GM12878 (cell line): ENCODE results near the gene SLC25A48. TPM values are rescaled to one million over a fixed set of nuclear protein-coding genes. Genes with fewer than 3 reads are reported as not detected.

Experiments used
- ATAC-seq: fragments of 200-7000 bp; cut with Tn5 transposase; 3 replicates; pipeline ENCODE4 v1.9.1; 2020; ENCODE audit warnings: mild to moderate bottlenecking, moderate library complexity
- BruUV-seq: library from RNA; stranded (reverse); fragments of 400-500 nt; replicated peaks from 2 replicates; lab custom pipeline; 2021; lab: Mats Ljungman, UMichigan
- CTCF ChIA-PET: fragments of 300-600 bp; sonication (Branson Sonifier 250); formaldehyde crosslinking; extraction: SDS; loops from one replicate; lab custom pipeline; 2021; ENCODE audit warnings: inconsistent platforms; lab: Yijun Ruan, JAX
- POLR2A ChIA-PET: fragments of 350-600 bp; formaldehyde crosslinking; extraction: SDS; loops from one replicate; lab custom pipeline; 2021; ENCODE audit warnings: inconsistent platforms; lab: Charles Lee
- RAD21 ChIA-PET: fragments of 300-600 bp; sonication (Branson Sonifier 250); formaldehyde crosslinking; loops from one replicate; lab custom pipeline; 2023; ENCODE audit warnings: antibody characterized with exemption; ENCODE audit not compliant: unreplicated experiment; lab: Charles Lee
- SMC1A ChIA-PET: fragments of 300-600 bp; sonication (Branson Sonifier 250); formaldehyde crosslinking; loops from one replicate; lab custom pipeline; 2023; ENCODE audit not compliant: unreplicated experiment, uncharacterized antibody; lab: Charles Lee
- DNase-seq: peaks from one replicate; pipeline ENCODE4 v3.0.0-alpha.2; 2011; ENCODE audit warnings: low read depth, low spot score
- FAIRE-seq: peaks from 3 replicates; lab custom pipeline; 2011; peaks lifted over from hg19 to GRCh38; lab: Jason Lieb, UNC
- H2AFZ ChIP-seq: 2 replicates; pipeline ENCODE4 v1.6.0; 2011; ENCODE audit warnings: low read depth, low read length, control low read depth; ENCODE audit not compliant: control insufficient read depth
- H3K27ac ChIP-seq: 2 replicates; pipeline ENCODE4 v1.5.1; 2011; ENCODE audit warnings: control low read depth; ENCODE audit not compliant: control insufficient read depth, insufficient read depth
- H3K27me3 ChIP-seq, 2 experiments: replicated peaks in 1 of 2; 2 replicates each; pipeline versions ENCODE4 v1.6.0 to v1.6.1; 2011; ENCODE audit warnings: low read length in 1 of 2; ENCODE audit not compliant: control insufficient read depth in 2 of 2, insufficient read depth in 2 of 2
- H3K36me3 ChIP-seq, 2 experiments: 2 replicates each; pipeline ENCODE4 v1.5.1; 2011; ENCODE audit warnings: low read length in 1 of 2; ENCODE audit not compliant: control insufficient read depth in 2 of 2, insufficient read depth in 2 of 2
- H3K4me1 ChIP-seq: 2 replicates; pipeline ENCODE4 v1.6.1; 2011; ENCODE audit warnings: mild to moderate bottlenecking, low read length, moderate library complexity, mixed read lengths; ENCODE audit not compliant: control insufficient read depth, insufficient read depth
- H3K4me2 ChIP-seq: 2 replicates; pipeline ENCODE4 v1.6.0; 2011; ENCODE audit warnings: control low read depth; ENCODE audit not compliant: control insufficient read depth, insufficient read depth
- H3K4me3 ChIP-seq: fragments of 200-600 bp; sonication (generic); 2 replicates; pipeline ENCODE4 v1.5.1; 2016
- H3K79me2 ChIP-seq: 2 replicates; pipeline ENCODE4 v1.6.0; 2011; ENCODE audit warnings: low read length; ENCODE audit not compliant: control insufficient read depth, insufficient read depth
- H3K9ac ChIP-seq: 2 replicates; pipeline ENCODE4 v1.8.0; 2011; ENCODE audit warnings: low read length, control low read depth, mixed read lengths; ENCODE audit not compliant: control insufficient read depth, insufficient read depth
- H3K9me3 ChIP-seq: replicated peaks from 3 replicates; pipeline ENCODE4 v1.5.1; 2011; ENCODE audit warnings: mild to moderate bottlenecking, low read length; ENCODE audit not compliant: control insufficient read depth, insufficient read depth
- H4K20me1 ChIP-seq: 2 replicates; pipeline ENCODE4 v1.6.0; 2011; ENCODE audit not compliant: control insufficient read depth, insufficient read depth
- JUNB ChIP-seq: IDR thresholded peaks from 2 replicates; pipeline ENCODE4 v1.6.1; 2016; ENCODE audit warnings: antibody characterized with exemption, mild to moderate bottlenecking
- MYC ChIP-seq: IDR thresholded peaks from 2 replicates; pipeline ENCODE4 v1.6.1; 2011; ENCODE audit warnings: mild to moderate bottlenecking, low read length, moderate library complexity, inconsistent platforms; ENCODE audit not compliant: insufficient read depth, insufficient replicate concordance, insufficient read length, severe bottlenecking
- NFYA ChIP-seq: IDR thresholded peaks from 2 replicates; pipeline ENCODE4 v1.6.1; 2011; ENCODE audit warnings: low read depth, mild to moderate bottlenecking, low read length, improper control_type of control experiment, borderline replicate concordance
- RB1 ChIP-seq: fragments of 450-650 bp; formaldehyde crosslinking; IDR thresholded peaks from 2 replicates; pipeline ENCODE4 v1.6.1; 2017; ENCODE audit warnings: mild to moderate bottlenecking, borderline replicate concordance
- RFX5 ChIP-seq: IDR thresholded peaks from 2 replicates; pipeline ENCODE4 v1.6.1; 2011; ENCODE audit warnings: low read depth, low read length, improper control_type of control experiment
- SIN3A ChIP-seq: IDR thresholded peaks from 2 replicates; pipeline ENCODE4 v1.6.1; 2012; ENCODE audit warnings: low read depth, low read length, improper control_type of control experiment
- SMARCA5 ChIP-seq: fragments of 450-650 bp; IDR thresholded peaks from 2 replicates; pipeline ENCODE4 v1.6.1; 2017; ENCODE audit warnings: mild to moderate bottlenecking
- SMC3 ChIP-seq: IDR thresholded peaks from 2 replicates; pipeline ENCODE4 v1.6.1; 2011; ENCODE audit warnings: low read length, improper control_type of control experiment, borderline replicate concordance
- ZNF24 ChIP-seq: fragments of 450-650 bp; IDR thresholded peaks from 2 replicates; pipeline ENCODE4 v1.6.1; 2017; ENCODE audit warnings: antibody characterized with exemption, mild to moderate bottlenecking
- WGBS: methylation state at CpG from one replicate; pipeline ENCODE4 v1.1.6; 2016; ENCODE audit warnings: low lambda C conversion rate; ENCODE audit not compliant: insufficient replicate concordance, insufficient coverage; ENCODE audit errors: missing lambda C conversion rate; 5-methylcytosine and 5-hydroxymethylcytosine counted together
- in situ Hi-C: fragments of 300-500 bp; cut with MboI; formaldehyde crosslinking; loops from 9 replicates; pipeline ENCODE4 v1.14.3; 2018; ENCODE audit warnings: mixed read lengths
- intact Hi-C: fragments of 100-400 bp; cut with micrococcal nuclease; formaldehyde crosslinking; loops from one replicate; pipeline ENCODE4 v1.14.2; 2022; ENCODE audit not compliant: unreplicated experiment
- polyA plus RNA-seq, 11 experiments: library from polyadenylated mRNA; depleted of rRNA in 4 of 11; unstranded in 6 of 11; stranded (reverse) in 5 of 11; fragments of >200 nt; fragmentation: Nextera tagmentation in 4 of 11; fragmentation: Illumina TruSeq in 1 of 11; extraction: Ambion mirVana in 4 of 11; extraction: Trizol in 1 of 11; gene quantifications; 1 replicate in 1 of 11; 2 replicates in 10 of 11; pipeline versions ENCODE4 v1.2.1 to v1.2.3, GENCODE V29; 2011 to 2016; ENCODE audit warnings: inconsistent platforms in 2 of 11, missing spikeins in 2 of 11, low read depth in 1 of 11
- total RNA-seq, 4 experiments: library from RNA; depleted of rRNA in 3 of 4; stranded (reverse); fragments of >200 nt in 3 of 4; fragmentation: Illumina TruSeq in 1 of 4; extraction: Trizol in 1 of 4; gene quantifications; 2 replicates each; pipeline versions ENCODE4 v1.2.1 to v1.2.3, GENCODE V29; 2013 to 2021
- TF ChIP-seq, protein P1 (sequence below): IDR thresholded peaks from 2 replicates; pipeline ENCODE4 v1.6.1; 2011; ENCODE audit warnings: mild to moderate bottlenecking, low read depth, low read length, moderate library complexity; ENCODE audit not compliant: insufficient replicate concordance
- TF ChIP-seq, protein P2 (sequence below): fragments of 150-350 bp; IDR thresholded peaks from 2 replicates; pipeline ENCODE4 v1.6.1; 2014; ENCODE audit warnings: mild to moderate bottlenecking, low read depth, low read length
- TF ChIP-seq, protein P3 (sequence below), 3 experiments: IDR thresholded peaks in 2 of 3; conservative IDR thresholded peaks in 1 of 3; 2 replicates each; pipeline ENCODE4 v1.5.1; 2011; ENCODE audit warnings: low read depth in 3 of 3, low read length in 3 of 3, mild to moderate bottlenecking in 3 of 3, control low read depth in 2 of 3, moderate library complexity in 2 of 3, inconsistent platforms in 1 of 3, mixed read lengths in 1 of 3; ENCODE audit not compliant: control insufficient read depth in 2 of 3, insufficient read depth in 1 of 3; ENCODE audit errors: extremely low read depth in 1 of 3

The SLC25A48 gene
- total and polyA plus RNA-seq, 10 of the 15 experiments (the other 5 are each of a cell fraction or from before 2014, with no cell fraction given): 0.06 TPM; not detected in 9

DNA sequence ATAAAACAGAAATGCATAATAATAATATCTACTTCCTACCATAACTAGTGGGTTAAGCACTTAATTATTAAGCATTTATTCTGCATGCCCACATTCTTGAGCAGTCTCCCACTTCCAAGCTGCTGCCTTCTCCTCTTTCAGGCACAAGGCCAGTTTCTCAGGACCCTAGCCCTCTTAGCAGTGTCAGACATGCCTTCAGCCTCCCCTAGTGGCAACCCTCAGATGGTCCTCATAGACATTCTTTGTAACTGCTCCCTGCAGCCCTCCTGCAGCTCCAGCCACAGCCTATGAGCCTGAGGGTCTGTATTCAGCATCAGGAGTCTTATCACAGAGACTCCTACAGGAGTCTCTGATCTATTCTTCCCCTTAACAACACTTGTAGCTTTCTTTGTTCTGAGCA, 57.3 kb downstream of the SLC25A48 start:
- CTCF ChIA-PET: interaction anchor here (0.6 to 3.7 kb wide), 7 partner anchors 13 to 323 kb away, joined by 3 to 17 read pairs (median 4); no protein-coding TSS in a partner anchor
- H3K79me2 ChIP-seq: no peaks in the 10 kb centered on the region
- in situ Hi-C loops (no loop called here), intact Hi-C loops (no loop called here)
- H3K4me3 ChIP-seq: no peak overlapping the region
- no peaks in the 10 kb centered on the region for H3K4me1 ChIP-seq
- H3K27ac ChIP-seq: no peak overlapping the region
- no peak for FAIRE-seq
- POLR2A ChIA-PET: interaction anchor here (0.5 kb wide), 1 partner anchor 647 kb away, joined by 5 read pairs; no protein-coding TSS in a partner anchor
- no peak for ATAC-seq
- H3K27me3 ChIP-seq: peaks cover 2 to 3% of the 10 kb centered on the region in 2 experiments; a peak in 1 of 4 replicates
- H2AFZ ChIP-seq: no peak overlapping the region
- H3K36me3 ChIP-seq: no peaks in the 10 kb centered on the region
- no peak overlapping the region for H3K4me2 ChIP-seq
- no peak overlapping the region for H3K9ac ChIP-seq
- BruUV-seq: no TSS peak
- no peaks in the 10 kb centered on the region for H4K20me1 ChIP-seq
- H3K9me3 ChIP-seq: no peaks in the 10 kb centered on the region
- SMC1A ChIA-PET: interaction anchor here (0.7 to 1.2 kb wide), 5 partner anchors 8 to 63 kb away, joined by 3 read pairs; no protein-coding TSS in a partner anchor
- TF ChIP-seq MYC: no peak
- RAD21 ChIA-PET: no interaction called here
- no peak for DNase-seq

DNA sequence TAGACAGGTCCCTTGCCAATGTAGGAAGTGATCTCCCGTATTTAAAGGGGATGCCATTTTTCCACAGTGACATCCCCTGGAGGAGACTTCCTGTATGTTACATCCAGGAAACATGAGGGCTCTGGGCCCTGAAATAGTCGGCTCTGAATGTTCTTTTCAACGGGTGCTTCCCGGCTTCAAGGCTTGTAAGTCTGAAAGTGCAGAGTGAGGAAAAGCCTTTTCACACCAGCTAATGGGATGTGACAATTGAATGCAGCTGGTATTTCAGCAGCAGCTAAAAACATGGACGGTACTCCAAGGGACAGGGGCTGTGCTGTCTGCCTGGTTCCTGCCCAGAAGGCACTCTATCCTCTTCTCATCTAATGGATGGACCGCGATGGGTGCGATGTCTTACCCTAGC, 59.8 kb downstream of the SLC25A48 start:
- intact Hi-C loops: no loop called here
- no TSS peak for BruUV-seq

More for the DNA sequence above, 59.8 kb downstream of the SLC25A48 start:
- H3K36me3 ChIP-seq: no peaks in the 10 kb centered on the region
- RAD21 ChIA-PET: no interaction called here
- SMC1A ChIA-PET: interaction anchor here (1.0 to 1.7 kb wide), 2 partner anchors 11 to 187 kb away, joined by 3 read pairs; no protein-coding TSS in a partner anchor
- TF ChIP-seq, protein P1, sequence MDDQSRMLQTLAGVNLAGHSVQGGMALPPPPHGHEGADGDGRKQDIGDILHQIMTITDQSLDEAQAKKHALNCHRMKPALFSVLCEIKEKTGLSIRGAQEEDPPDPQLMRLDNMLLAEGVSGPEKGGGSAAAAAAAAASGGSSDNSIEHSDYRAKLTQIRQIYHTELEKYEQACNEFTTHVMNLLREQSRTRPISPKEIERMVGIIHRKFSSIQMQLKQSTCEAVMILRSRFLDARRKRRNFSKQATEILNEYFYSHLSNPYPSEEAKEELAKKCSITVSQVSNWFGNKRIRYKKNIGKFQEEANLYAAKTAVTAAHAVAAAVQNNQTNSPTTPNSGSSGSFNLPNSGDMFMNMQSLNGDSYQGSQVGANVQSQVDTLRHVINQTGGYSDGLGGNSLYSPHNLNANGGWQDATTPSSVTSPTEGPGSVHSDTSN: no peak
- TF ChIP-seq RFX5 (no peak), JUNB (no peak), SMARCA5 (no peak), SMC3 (no peak), ZNF24 (no peak), RB1 (no peak), NFYA (no peak), SIN3A (no peak)
- TF ChIP-seq, protein P2, sequence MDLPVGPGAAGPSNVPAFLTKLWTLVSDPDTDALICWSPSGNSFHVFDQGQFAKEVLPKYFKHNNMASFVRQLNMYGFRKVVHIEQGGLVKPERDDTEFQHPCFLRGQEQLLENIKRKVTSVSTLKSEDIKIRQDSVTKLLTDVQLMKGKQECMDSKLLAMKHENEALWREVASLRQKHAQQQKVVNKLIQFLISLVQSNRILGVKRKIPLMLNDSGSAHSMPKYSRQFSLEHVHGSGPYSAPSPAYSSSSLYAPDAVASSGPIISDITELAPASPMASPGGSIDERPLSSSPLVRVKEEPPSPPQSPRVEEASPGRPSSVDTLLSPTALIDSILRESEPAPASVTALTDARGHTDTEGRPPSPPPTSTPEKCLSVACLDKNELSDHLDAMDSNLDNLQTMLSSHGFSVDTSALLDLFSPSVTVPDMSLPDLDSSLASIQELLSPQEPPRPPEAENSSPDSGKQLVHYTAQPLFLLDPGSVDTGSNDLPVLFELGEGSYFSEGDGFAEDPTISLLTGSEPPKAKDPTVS: no peak
- TF ChIP-seq, protein P3, sequence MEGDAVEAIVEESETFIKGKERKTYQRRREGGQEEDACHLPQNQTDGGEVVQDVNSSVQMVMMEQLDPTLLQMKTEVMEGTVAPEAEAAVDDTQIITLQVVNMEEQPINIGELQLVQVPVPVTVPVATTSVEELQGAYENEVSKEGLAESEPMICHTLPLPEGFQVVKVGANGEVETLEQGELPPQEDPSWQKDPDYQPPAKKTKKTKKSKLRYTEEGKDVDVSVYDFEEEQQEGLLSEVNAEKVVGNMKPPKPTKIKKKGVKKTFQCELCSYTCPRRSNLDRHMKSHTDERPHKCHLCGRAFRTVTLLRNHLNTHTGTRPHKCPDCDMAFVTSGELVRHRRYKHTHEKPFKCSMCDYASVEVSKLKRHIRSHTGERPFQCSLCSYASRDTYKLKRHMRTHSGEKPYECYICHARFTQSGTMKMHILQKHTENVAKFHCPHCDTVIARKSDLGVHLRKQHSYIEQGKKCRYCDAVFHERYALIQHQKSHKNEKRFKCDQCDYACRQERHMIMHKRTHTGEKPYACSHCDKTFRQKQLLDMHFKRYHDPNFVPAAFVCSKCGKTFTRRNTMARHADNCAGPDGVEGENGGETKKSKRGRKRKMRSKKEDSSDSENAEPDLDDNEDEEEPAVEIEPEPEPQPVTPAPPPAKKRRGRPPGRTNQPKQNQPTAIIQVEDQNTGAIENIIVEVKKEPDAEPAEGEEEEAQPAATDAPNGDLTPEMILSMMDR (IDR thresholded peaks at IDR 0.05 in 2 of 3, conservative IDR thresholded peaks at IDR 0.05 in 1 of 3; ENCODE audit: control insufficient read depth in 2 of 3, extremely low read depth in 1 of 3, insufficient read depth in 1 of 3, low read depth in 3 of 3, low read length in 3 of 3): no peak
- TF ChIP-seq, all 136 proteins: peak for 0
- in situ Hi-C loops: no loop called here
- Histone ChIP-seq H3K79me2 (no peaks in the 10 kb centered on the region), H3K9me3 (no peaks in the 10 kb centered on the region), H3K9ac (no peak overlapping the region), H3K27ac (no peak overlapping the region), H2AFZ (no peak overlapping the region), H3K4me3 (no peak overlapping the region), H3K27me3 (peaks cover 2 to 3% of the 10 kb centered on the region in 2 experiments; a peak in 1 of 4 replicates), H3K4me1 (no peaks in the 10 kb centered on the region), H4K20me1 (no peaks in the 10 kb centered on the region), H3K4me2 (no peak overlapping the region)
- WGBS: 38% methylated on average over 8 of the region's 8 CpGs
- DNase-seq (no peak), FAIRE-seq (no peak), ATAC-seq (no peak)
- ChIA-PET CTCF (interaction anchor here (1.2 kb wide), 1 partner anchor 278 kb away, joined by 3 read pairs; no protein-coding TSS in a partner anchor), POLR2A (no interaction called here)
